GM18507 (cell line): ENCODE results near the gene HNRNPLL.
"Not testable (repeated sequence)": the region's sequence is repeated elsewhere in the genome, so short reads cannot be mapped to it uniquely, and the experiment has no call there.

Experiments
- DNase-seq: peaks from one replicate; pipeline ENCODE4 v3.0.0; 2011; ENCODE audit warnings: low read depth; ENCODE audit not compliant: insufficient read length; ENCODE audit errors: extremely low spot score
- FAIRE-seq: peaks from 2 replicates; lab custom pipeline; 2011; peaks lifted over from hg19 to GRCh38; lab: Jason Lieb, UNC

HNRNPLL gene

DNA sequence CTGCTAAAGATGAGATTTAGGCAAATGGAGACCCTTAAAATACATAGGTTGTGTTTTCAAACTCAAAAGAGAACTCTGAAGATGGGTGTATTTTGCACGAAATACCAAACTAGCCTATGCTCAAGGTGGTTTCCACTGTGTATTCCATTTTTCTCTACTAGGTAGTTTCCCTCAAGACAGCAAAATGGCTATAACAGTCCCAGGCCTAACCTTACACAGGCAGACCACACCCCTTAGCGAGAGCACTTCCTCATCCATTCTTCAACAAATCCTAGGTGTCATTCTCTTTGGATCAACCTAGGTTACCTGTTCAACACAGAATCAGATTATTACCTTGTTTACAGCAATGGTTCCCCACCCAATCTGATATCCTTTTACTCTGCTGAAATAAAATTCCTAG is 42.6 kb downstream of the HNRNPLL start:
- FAIRE-seq (no peak), DNase-seq (no peak)

DNA sequence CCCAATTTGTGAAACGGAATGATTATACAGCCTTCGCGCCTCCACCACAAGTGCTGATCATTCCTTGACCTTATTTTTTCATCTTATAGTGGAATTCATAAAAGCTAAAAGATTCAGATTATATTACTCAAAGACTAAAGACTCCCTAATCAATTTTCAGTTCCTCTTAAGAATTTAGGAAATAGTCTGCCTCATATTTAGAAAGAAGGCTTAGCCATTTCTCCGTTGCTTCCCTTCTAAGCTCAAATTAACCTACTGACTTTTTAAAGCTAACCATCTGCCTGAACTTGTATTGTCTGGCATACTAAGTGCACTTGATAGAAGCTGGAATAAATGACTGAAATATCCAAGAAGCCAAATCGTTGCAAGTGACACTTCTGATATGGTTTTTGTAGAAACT is 44.7 kb downstream of the HNRNPLL start:
- DNase-seq (no peak), FAIRE-seq (no peak)

DNA sequence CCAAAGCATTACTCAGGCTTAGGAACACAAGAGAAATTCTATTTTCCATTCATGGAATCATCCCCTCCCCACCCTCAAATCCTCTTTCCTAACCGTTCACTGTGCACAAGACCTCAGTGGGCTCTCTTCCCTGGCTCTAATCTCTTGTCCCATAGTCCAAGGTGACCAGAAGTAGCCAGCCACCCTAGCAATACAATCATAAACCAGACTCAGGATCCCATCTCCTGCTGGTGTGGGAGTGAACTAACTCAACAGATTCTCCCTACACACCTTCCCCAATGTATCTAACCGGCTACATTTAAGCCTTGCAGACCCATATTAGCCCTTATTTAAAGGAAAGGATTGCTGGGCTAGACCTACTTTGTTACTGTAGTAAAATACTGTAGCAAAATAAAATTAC is 45.5 kb downstream of the HNRNPLL start:
- no peak for FAIRE-seq
- DNase-seq: no peak

DNA sequence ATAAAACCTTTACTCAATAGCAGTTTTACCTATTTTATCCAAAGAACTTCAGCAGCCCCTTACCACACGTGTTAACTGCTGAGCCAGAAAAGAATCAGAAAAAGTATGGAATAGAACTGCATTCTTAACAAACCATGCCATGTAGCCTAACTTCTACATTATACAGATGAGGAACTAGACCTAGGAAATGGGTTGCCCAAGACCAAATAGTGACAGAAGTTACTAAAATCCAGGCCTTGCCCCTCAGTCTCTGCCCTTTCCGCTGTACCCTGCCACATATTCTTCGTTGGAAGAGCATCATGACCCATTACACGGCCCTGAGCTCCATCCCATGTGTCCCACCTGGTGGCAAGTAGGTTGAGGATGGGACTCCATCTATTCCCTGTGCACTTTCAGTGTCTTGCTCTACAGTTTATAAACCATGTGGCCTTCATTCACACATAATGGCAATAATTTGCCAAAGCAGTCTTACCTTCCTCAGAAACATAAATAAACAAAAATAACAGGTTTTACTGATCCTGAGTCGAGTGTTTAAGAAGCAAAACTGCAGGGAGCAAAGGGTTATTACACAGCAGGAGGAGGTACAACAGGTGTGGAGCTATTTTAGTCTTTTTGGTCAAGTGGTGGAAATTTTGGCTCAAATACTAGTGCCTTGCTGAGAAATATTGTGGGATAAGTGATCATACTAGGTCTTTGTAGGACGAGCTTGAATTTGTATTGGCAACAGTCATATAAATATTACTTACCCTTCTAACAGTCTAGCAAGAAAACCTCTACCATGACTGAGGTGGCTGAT is 46.5 kb downstream of the HNRNPLL start:
- no peak for FAIRE-seq
- DNase-seq: no peak

DNA sequence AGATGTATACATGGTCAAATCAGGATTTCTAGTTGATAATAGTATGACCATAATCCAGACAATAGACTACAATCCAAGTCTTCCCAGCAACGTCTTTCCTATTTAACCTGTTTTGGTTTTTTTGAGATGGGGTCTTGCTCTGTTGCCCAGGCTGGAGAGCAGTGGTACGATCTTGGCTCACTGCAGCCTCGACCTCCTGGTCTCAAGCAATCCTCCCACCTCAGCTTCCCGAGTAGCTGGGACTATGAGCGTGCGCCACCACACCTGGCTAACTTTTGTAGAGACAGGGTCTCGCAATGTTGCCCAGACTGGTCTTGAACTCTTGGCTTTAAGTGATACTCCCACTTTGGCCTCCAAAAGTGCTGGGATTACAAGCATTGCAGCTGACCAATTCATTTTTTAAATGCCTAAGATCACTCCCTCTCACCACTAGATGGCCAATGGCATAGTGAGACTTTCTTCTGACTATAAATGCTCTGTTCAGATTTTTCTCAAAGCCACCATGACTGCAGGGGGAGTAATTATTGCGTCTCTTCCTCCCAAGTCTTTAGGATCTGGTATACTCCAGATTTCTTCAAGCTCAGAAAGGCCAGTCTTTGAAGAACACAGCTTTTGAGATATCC is 47.6 kb downstream of the HNRNPLL start:
- FAIRE-seq (peak; percentile 55), DNase-seq (no peak)

DNA sequence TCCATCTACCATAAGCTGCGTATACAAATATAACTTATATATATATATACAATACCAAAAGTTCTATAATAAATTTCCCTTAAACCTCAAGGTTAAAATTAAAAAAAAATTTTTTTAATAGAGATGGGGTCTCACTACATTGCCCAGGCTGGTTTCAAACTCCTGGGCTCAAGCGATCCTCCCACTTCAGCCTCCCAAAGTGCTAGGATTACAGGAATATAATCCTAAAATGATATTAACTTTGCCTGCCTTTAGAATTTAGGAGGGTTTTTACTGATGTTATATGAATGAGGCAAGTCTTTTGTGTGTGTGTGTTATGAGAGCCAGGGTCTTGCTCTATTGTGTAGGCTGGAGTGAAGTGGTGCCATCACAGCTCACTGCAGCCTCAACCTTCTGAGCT is 49.2 kb downstream of the HNRNPLL start:
- no peak for DNase-seq
- FAIRE-seq: no peak

DNA sequence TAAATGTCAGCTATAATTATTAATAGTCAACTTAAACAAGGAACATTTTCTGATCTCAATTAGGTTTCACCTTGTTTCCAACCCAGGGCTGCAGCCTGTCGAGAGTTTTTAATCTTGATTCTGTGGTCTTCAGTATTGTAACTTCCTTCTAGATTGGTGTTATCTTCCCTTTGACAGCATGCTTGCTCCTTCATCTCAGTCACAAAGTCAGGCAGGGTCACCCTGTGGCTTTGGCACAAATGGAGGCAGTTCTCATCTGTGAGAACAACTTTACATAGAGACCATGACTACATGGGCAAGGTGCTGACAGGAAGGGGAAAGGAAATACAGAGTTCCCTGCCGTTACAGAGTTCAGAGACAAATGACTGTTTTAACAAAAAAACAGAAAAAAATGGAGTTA is 50.5 kb downstream of the HNRNPLL start:
- DNase-seq: no peak
- no peak for FAIRE-seq

DNA sequence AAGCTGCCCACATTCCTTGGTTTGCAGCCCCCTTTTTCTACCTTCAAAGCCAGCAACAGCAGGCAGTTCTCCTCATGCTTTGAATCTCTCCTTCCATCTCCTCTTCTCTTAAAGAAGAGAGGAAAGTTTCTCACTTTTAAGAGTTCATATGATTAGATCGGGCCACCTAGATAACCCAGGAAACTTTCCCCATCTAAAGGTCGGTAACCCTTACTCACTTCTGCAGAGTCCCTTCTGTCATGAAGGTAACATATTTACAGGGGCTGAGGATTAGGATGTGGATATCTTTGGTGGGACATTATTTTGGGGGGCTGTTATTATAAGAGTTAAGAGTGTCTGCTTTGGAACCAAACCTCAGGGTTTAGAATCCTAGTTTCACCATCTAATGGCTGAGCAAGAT is 51.0 kb downstream of the HNRNPLL start:
- DNase-seq (no peak), FAIRE-seq (no peak)

DNA sequence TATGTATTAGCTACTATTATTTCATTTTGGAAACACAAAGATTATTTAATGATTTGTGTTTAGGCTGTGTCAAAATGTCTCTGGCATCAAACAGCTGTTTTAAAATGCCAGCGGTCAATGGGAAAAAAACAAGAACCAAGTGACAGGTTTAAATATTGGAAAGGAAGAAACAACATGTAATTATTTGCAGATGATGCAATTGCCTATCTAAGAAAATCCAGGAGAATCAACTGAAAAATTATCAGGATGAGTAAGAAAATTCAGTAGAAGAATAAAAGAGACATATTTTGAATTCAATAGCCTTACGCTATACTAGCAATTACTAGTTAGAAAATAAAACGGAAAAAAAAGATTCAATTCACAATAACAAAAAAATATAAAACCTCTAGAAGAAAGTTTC is 51.6 kb downstream of the HNRNPLL start:
- DNase-seq (no peak), FAIRE-seq (no peak)

DNA sequence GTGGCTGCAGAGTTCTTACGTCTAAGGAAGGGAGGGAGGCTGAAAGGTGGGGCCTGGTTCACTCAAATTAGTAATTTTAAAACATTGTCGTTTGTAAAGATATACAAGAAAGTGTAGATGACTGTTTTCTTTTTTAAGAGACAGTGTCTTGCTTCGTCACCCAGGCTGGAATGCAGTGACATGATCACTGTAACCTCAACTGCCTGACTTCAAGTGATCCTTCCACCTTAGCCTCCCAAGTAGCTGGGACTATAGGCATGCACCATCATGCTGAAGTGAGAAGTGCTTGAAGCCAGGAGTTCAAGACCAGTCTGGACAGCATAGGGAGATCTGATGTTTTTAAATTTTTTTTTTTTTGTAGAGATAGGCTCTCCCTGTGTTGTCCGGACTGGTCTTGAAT is 52.9 kb downstream of the HNRNPLL start:
- FAIRE-seq: no peak
- no peak for DNase-seq

DNA sequence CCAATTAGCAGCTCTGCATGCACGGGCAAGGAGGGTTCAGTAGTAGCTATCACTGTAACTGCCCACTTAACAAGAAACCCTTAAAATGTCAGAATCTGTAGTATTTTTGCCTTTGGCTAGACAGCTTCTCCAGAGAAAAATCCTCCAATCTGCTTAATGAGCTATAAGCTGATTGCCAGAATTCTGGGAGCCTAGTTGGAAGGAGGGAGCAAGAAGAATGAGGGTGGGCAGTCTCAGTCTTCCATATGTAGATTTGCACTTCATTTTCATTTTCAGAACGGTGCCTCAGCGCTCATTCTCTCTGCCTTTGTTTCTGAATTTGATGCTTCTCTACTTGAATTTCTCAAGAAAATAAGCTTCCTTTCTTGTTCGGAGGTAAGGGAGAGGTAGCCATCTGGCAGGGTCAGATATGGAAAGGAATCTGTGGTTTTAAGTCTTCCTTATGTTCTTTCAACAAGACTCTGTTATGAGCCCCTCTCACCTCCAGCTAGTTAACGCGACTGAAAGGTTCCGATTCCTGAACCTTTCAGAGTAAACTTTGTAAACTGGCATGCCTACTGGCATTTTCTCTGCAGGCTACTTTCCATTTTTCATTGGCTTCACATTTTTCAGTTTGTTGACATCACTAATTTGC is 53.5 kb downstream of the HNRNPLL start:
- no peak for DNase-seq
- no peak for FAIRE-seq

DNA sequence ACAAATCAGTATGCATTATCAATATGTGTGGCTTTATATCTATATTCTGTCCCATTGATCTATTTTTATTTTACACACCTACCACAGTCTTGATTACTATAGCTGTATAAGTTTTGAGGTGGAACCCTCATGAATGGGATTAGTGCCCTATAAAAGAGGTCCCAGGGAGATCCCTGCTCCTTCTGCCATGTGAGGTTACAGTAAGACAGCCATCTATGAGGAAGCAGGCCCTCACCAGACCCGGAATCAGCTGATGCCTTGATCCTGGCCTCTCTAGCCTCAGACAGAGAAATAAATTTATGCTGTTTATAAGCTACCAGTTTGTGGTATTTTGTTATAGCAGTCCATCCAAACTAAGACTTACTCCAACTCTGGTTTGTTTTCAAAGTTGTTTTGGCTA is 54.9 kb downstream of the HNRNPLL start:
- DNase-seq (no peak), FAIRE-seq (no peak)

DNA sequence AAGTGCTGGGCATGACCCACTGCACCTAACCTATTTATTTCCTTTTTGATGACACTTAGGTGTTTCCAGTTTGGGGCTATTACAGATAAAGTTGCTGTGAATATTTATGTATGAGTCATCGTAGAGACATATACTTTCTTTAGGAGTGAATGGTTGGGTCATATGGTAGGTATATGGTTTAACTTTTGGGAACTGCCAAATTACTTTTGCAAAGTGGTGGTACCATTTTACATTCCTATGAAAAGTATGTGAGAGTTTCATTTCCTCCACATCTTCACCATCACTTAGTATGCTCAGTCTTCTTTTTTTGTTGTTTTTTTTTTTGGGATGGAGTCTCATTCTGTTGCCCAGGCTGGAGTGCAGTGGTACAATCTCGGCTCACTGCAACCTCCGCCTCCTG is 56.1 kb downstream of the HNRNPLL start:
- FAIRE-seq (no peak), DNase-seq (no peak)

DNA sequence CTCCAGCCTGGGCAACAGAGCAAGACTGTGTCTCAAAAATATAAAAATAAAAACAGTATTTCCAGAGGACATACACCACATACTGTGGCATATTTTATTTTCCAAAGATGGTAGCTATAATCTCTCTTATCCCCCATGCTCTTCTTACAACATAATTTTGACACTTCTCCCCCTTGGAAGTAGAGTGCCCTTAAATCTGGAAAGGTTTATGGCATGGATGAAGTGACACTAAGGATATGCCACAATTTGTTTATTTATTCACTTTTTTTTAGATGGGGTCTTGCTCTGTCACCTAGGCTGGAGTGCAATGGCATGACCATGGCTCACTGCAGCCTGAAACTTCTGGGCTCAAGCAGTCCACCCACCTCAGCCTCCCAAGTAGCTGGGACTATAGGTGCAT is 56.7 kb downstream of the HNRNPLL start:
- no peak for FAIRE-seq

DNA sequence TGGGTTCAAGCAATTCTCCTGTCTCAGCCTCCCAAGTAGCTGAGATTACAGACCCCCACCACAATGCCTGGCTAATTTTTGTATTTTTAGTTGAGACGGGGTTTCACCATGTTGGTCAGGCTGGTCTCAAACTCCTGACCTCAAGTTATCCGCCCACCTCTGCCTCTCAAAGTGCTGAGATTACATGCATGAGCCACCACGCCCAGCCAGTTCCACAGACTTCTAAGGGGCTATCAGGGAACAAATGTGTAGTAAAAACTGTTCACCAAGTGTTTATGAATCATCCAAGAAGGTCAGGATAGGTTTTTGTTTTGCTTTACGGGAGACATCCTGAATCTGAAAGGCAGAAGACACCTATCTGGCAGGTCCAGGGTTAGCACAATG is 60.5 kb downstream of the HNRNPLL start:
- not testable (repeated sequence) for DNase-seq, FAIRE-seq

More for the DNA sequence above, 56.7 kb downstream of the HNRNPLL start:
- DNase-seq: no peak

DNA sequence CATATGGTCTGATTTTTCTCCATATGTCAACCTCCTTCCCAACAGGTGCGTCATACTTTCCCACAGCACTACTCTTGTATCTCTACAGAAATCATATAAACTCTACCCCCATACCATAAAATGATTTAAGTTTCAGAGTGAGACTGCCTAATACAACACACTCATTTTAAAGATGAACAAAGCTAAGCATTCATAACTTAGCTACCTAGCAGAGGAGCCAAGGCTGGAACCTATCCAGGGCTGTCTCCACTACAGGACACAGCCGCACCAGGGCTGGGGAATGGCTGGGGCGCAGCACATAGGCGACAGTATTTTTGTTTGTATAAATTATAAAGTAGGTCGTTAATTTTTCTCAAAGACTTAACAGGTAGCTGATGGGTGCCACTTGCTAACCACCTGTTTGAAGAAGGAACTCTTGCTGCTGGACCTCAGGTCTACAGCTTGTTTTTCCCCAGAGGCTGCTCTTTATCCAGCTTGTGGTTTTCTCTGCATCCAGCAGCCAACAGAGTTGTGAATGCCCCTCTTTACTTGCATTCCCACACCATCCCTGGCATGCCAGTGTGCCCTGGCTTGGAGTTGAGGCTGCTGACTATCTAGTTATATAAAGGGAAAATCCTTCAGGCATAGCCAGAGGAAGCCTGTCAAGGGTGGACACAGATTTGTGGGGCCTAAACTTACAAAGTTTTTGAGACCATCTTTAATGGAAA is 62.0 kb downstream of the HNRNPLL start:
- DNase-seq: no peak
- no peak for FAIRE-seq

DNA sequence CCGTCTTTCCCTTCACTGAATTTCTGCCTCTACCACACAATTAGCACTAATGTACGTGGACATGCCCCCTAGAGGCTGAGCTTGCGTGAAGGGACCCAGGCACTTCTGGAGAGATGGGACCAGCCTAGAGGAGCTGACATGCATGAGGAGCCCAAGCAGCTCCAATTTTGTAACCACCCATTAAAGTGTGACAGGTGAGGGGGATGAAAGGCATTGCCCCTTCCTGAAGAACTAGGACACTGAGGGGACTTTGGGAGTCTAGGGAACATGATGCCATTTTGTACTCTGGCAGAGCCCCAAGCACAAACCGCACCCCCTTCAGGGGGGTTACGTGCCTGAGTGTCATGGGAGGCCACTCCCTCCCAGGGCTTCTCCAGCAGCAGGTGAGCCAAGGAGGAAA is 63.6 kb downstream of the HNRNPLL start:
- DNase-seq (no peak), FAIRE-seq (no peak)

DNA sequence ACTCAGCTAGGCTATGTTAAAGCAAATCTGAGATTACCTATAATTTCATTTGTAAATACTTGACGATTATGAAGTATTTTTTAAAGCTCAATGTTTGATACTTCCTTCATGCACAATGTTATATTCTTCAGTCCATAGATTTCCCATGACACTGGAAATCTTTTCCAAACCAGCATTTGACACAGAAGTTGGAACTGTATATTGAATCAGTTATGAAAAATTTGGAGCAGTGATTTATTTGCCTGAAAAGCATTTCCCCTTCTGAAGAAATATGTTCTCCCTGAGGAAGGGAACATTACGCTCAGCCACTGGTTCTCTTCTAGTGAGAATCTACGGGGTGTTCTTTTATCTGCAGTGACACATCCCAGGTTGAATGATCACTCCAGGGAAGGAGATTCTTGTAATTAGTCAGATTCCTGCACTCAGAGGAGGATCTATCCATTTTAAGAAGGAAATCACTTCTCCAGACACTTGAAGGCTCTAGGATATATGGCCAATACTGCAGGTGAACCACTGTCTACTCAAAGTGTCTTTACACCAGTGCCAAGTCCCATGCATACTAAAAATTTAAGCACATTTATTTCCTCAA is 64.7 kb downstream of the HNRNPLL start:
- FAIRE-seq (no peak), DNase-seq (no peak)

DNA sequence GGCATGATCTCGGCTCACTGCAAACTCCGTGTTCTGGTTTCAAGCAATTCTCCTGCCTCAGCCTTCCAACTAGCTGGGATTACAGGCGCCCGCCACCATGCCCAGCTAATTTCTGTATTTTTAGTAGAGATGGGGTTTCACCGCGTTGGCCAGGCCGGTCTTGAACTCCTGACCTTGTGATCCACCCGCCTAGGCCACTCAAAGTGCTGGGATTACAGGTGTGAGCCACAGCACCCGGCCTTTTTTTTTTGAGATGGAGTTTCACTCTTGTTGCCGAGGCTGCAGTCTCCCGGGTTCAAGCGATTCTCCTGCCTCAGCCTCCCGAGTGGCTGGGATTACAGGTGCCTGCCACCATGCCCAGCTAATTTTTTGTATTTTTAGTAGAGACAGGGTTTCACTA is 65.4 kb downstream of the HNRNPLL start:
- DNase-seq, FAIRE-seq: not testable (repeated sequence)
